Activated gamma-delta T cell treated with anti-CD3 and anti-CD28 coated beads, Interleukin-2, amount 50 U/mL, for 16 hours (primary cell): Measurements from ENCODE around the gene SYNGR2.
"Not testable (repeated sequence)": the region's sequence is repeated elsewhere in the genome, so short reads cannot be mapped to it uniquely, and the experiment has no call there.

Experiments used
- DNase-seq: peaks from one replicate; pipeline ENCODE4 v3.0.0-alpha.2; 2020; ENCODE audit warnings: low read depth

The SYNGR2 gene

GRCh38 chr17:78171591-78172248 is 3.3 kb downstream of the SYNGR2 start:
- not testable (repeated sequence) for DNase-seq

GRCh38 chr17:78172249-78173051 is 4.1 kb downstream of the SYNGR2 start:
- DNase-seq: no peak

DNA sequence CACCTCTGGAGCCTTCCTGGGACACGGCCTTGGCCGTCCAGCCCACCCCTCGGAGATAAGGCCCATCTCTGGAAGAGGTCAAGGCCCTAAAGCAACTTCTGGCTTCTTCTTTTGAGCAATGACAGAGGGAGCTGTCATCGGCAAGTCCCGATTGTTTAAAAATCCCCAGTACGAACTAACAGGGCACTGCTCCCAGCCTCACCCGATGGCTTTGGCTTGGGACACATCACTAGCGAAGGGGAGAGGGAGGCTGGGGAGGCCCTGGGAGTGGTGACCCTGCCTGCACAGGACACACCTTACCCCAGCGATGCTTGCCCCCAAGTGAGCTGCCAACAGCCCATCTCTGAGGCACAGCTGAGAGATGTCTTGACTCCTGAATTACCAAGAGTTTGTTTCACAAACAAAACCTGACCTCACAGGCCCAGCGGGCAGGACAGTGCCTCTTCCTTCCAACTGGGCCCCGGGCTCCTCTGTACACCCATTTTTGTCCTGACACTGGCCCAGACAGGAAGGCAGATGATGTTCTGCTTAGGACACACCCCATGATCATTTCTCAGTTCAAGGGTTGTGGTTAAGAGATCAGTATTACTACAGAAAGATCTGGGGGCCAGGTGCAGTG is 4.8 kb downstream of the SYNGR2 start:
- DNase-seq: no peak

- no peak for DNase-seq
Measured at GRCh38 chr17:78174346-78174869, 6.0 kb downstream of the SYNGR2 start.

- no peak for DNase-seq
Measured at GRCh38 chr17:78174870-78175642, 6.7 kb downstream of the SYNGR2 start.

GRCh38 chr17:78175643-78175981 is 7.2 kb downstream of the SYNGR2 start:
- DNase-seq: no peak

DNA sequence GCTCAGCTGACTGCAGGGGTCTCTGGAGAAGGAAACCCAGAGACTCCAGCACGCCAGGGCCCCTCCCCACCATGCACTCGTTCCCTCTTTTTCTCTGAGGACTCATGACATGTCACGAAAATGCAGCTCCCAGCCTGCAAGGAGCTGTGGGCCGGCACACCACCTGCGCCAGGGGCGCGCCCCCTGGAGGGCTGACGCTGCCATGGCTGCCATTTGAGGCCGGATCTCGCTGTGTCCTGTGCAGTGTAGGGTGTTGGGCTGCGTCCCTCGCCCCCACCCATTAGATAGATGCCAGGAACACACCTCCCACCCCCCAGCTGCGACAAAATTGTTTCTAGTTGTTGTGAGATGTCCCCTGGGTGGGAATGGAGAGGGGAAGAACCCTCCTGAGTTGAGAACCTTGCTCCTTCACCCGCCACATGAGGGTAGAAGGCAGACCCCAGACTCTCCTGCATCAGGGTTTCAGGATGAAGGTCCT is 8.2 kb downstream of the SYNGR2 start:
- DNase-seq: peak; percentile 62

DNA sequence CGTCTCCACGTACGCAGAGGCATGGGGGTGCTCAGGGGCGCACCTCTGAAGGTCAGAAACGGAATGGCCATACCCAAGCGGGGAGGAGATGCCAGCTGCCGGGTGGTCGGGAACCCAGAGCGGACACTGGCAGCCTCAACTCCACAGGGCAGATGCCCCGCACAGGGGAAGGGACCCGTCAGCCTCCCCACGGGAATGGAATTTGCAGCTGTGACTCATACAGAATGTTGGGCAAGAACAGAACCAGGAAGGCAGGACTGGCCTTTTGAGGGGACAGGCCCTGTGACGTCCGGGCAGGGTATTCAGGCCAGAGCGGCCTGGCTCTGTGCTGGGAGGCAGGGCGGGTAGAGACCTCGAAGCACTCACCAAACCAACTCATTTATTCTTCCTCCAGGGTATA is 11.0 kb downstream of the SYNGR2 start:
- DNase-seq: no peak

DNA sequence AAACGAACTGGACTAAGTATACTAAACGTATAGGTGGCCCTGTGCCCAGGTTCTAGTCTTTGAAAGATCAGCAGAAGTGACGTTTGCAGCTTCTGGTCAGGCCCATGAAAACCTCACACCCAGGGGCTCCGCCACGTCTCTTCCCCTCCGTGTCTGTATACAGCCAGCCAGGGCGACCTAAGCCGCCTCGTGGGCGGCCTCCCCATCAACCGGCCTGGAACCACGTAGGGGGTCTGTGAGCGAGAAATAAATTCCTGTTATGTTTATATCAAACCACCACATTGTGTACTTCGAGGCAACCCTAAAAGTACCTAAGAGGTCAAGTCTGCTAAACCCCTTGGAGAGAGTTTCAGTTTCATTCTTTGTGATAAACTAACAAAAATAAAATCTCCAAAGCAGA is 11.7 kb downstream of the SYNGR2 start:
- no peak for DNase-seq

DNA sequence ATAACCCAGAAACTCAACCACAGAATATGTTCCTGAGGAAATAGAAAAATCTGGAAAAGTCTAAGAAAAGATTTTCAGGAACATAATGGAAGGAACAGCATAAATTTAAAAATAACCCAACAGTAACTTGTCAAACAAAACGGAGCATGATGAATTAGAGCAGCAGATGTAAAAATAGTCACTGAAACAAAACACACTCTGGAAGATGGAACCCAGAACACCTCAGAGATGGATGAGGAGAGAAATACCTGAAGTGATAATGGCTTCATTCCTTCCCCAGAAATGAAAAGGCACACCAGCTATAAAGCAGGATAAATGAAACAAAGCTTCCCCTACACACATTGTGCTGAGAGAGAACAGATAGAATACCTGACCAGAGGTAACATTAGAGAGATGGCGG is 12.1 kb downstream of the SYNGR2 start:
- DNase-seq: no peak

DNA sequence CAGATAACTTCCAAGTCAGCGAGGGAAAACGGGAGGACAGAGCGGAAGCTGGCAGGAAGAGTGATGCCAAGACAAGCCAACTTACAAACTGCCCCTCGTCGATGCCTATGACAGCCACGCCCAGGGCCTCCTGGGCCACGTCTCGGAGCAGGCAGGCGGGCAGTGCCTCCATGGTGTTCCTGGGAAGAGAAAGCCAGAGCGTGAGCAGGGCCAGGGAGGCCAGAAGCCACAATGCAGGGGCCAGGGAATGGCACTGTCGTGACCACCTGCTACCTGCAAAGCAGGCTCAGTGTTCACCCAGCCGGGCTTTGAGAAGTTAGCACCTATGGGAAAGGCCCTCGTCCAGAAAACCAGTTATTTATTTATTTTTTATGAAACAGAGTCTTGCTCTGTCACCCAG is 14.1 kb downstream of the SYNGR2 start:
- no peak for DNase-seq

DNA sequence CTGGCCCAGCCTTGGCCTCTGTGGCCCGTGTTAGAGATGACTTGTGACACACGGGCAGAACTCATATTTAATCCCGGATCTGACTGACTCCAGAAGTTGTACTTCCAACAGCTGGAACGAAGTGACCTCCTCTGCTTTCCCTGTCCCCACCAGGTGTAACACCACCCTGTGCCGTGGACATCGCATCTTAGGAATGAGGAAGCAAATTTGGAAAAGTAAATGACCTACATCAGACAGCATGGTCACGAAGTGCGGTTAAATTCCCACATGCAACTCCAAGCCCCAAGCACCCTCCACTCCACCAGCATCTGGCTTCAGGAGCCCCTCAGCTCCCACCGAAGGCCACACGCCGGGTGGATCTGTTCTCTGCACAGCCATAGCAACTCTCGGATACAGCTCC is 15.5 kb downstream of the SYNGR2 start:
- DNase-seq: no peak

DNA sequence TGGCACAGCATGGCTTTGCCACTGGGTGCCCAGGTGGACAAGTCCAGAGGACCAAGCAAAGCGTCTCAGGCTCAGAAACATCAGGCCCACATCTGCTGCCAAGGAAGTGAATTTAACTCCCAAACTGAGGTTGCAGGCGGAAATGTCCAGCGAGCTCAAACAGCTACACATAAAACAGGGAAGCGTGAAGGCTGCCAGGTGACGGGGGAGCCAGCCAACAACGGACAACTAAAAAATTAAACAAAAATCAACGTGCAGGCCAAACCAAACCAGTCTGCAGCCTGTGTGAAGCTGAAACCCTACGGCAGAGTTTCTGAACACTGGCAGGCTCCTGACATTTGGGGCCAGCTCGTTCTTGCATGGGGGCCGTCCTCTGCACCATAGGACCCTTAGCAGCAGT is 16.0 kb downstream of the SYNGR2 start:
- DNase-seq: no peak

DNA sequence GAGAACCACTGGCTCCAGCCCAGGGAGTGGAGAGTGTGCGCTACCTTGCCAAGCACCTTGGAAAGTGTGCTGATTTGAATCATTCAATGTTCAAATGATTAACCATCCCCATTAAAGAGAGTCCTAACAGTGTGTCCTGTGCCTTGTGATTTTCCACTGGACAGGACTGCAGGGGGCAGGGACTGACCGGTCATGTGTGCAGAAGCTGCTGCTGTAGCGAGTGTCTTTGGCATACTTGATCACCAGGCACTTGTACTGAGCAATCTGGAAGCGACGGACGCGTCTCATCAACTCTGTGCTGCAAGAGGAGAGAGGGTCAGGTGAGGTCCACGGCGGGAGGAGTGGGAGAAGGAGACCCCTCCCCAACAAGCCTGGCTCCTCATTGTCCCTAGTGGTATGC is 16.5 kb downstream of the SYNGR2 start:
- DNase-seq: no peak

DNA sequence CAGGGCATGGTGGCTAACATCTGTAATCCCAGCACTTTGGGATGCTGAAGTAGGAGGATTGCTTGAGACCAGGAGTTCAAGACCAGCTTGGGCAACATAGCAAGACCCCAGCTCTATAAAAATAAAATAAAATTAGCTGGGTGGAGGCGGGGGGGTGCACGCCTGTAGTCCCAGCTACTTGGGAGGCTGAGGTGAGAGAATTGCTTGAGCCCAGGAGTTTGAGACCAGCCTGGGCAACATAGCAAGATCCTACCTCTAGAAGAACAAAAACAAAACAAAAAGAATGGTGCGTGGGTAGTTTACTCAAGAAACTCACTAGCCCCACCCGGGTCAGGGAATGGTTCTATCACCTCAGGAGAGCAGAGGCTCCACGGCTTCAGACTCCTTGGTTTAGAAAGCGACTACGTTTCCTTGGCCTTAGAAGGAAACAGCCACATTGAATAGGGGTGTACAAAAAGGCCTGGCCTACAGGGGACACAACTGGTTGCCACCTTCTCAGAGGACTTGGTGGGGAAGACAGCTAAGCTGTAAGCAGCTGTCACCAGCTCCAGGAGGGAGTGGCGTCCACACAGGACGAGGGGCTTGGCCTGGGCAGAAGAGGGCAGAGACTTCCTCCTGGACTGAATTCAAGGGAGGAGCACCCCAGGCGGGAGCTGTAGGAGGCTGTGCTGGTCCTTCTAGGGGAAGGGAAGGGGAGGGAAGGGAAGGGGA is 17.8 kb downstream of the SYNGR2 start:
- no peak for DNase-seq

DNA sequence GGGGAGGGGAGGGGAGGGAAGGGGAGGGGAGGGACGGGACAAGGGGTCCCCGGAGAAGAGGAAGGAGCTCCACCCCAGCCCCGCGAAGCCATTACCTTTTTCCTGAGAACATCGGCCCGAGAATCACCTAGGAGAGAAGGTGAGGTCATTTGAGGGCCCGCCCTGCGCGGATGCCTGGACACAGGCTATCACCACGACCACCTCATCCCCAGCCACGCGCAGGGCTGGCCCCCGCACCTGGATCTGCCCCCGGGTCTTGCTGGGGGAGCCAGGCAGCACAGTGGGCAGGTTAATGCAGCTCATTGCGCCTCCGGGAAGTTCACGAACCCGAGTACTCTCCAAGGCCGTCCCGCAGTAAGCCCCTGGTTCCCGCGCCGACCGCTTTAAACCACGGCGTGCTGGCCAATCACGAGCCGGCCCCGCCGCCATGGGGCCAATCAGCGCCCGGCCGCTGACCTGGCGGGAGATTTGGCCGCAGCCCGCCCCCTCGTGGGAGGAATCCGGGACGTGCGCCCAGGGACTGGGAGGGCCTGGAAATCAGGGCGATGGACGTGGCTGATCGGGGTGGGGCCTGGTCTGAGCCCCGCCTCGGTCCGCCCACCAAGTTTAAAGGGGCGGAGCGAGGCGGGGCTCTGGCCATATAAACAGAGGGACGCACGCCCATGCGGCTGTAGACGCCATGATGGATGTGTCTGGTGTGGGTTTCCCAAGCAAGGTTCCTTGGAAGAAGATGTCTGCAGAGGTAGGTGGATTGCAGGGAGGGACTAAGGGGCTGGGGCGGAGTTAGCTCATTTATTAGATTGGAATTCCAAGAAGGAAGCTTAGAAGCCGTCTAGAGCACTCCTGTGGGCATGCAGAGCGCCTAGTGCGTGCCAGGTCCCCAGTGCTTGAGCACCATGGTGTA is 18.6 kb downstream of the SYNGR2 start, which contains the start of the genes AFMID and TK1:
TSS of gene AFMID (plus strand) at position 671 of the 904 bp plus-strand sequence. CDS start at position 680, 9 bp downstream.
TSS of gene TK1 (minus strand) at position 361 of the 904 bp plus-strand sequence. CDS start at position 303, 58 bp downstream.
- peak; percentile 62 for DNase-seq

- DNase-seq: no peak
Measured at GRCh38 chr17:78196716-78197115, 28.3 kb downstream of the SYNGR2 start.

- no peak for DNase-seq
Measured at GRCh38 chr17:78197147-78197832, 28.9 kb downstream of the SYNGR2 start.

GRCh38 chr17:78200451-78200850 is 32.1 kb downstream of the SYNGR2 start:
- no peak for DNase-seq

- no peak for DNase-seq
Measured at GRCh38 chr17:78202666-78203065, 34.3 kb downstream of the SYNGR2 start.
